GM19467 (cell line): ENCODE data around the gene COL24A1.

Source experiments
- ATAC-seq: cut with Tn5 transposase; IDR thresholded peaks from one replicate; pipeline ENCODE4 v1.9.1; 2021; ENCODE audit warnings: mild to moderate bottlenecking, moderate library complexity; ENCODE audit not compliant: unreplicated experiment

COL24A1 gene

GRCh38 chr1:86156566-86157455 lies at the start of gene COL24A1:
Gene COL24A1, minus strand, starts transcription at chr1:86156772. Its CDS starts 376 bp downstream, at chr1:86156396.
- no peak for ATAC-seq

DNA sequence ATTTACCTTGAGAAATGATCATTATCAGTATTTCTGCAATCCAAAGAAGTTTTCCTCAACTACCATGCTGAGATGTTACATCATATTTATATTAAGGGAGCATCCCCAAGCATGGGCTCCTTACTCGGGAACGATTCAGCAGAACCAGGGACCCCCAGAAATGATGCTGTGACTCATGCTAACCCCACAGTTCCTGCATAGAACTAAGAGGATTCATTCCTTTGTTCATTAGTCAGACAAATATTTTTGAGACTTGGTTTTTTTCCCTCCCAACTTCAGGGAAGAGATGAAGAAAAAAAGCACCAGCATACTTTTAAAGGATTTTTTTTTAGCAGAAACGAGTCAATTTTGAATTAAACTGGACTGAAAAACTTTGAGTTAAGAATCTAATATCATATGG lies 49.2 kb upstream of the COL24A1 start:
- ATAC-seq: no peak

DNA sequence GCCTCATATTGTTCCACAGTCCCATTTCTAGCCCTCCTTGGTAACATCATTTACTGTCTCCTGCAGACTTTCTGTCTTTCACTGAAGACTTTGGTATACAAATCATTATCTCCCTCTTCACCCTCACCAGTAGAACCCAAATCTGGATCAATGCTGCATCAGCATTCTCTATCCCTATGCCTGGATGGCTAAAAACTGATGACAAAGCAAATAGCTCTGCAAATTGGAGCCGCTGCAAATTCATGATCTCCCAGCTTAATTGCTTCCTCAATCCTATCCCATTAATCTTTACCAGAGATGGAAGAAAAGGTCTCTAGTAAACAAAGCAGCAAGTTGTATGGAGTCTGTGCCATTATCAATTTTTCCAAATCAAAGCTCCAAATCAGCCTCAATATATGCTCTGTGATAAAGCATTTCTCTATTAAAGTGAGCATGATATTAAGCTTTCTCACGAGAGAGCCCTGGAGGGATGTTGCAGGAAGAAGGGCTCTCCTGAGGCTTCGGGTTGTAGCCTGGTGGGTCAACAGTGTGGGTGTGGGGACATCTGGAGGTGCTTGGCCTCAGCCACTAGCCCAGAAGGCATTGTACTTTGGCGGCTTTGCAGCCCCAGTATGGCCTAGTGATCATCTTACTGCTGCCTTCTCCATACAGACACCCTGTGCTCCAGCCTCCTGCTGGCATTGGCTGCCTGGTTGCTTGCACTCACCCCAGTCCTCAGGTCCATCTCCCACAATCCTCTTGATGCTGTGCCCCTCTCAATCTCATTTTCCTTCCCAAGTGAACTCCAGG lies 46.2 kb upstream of the COL24A1 start:
- ATAC-seq: no peak

- no peak for ATAC-seq
Measured at GRCh38 chr1:86201311-86201710, 44.7 kb upstream of the COL24A1 start.

GRCh38 chr1:86200901-86201300 lies 44.3 kb upstream of the COL24A1 start:
- no peak for ATAC-seq

DNA sequence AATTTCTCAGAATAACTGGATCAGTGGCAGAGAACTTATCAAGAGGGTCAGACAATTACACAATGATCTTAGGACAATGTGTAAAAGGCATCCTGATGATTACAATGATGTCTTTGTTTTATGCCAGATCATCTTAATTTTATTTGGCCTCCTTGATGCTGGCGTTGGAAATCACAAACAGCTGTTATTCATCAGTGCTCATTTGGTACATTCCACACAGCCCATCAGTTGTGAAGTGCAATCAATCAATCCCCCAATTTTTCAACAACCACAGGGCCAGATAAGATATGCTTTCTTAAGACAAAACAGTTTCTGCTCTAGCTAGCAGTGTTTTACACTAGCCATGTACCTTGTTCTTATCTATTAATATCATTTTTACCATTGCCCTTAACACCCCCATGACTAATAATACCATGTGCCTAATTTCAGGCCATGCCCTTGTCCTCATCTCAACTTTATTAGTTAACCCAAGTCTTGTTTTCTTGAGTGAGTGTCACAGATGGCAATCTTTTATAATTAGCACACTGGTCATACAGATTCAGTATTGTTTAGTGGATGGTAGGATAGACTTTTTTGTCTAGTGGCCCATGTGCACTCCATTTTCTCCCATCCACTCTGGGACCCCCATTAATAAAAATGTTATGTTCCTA lies 40.8 kb upstream of the COL24A1 start:
- no peak for ATAC-seq

- ATAC-seq: no peak
Measured at GRCh38 chr1:86195281-86195680, 38.7 kb upstream of the COL24A1 start.

DNA sequence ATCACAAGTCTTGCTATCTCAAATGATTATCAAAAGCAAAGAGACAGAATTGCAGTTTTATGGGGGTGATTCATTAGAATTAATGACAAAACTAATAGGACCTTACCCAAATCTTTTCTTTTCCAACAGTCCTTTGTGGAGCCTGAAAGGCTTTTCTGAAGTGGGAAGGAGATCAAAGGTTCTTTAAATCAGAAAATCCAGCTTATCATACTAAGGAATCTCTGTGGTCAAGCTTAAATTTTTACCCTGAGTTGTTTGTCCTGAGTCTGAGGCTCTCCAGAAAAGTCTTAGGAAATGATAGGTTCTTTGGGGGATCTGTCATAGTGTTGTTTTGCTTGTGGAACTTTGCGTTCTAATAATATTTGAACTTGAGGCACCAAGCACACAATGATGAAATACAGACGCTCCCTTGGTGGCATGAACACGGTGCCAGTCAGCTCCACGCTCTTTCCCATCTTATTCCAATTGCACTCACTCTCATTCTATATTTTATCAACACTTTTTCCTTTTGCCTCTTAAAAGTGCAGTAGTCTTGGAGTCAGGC lies 38.0 kb upstream of the COL24A1 start:
- no peak for ATAC-seq

DNA sequence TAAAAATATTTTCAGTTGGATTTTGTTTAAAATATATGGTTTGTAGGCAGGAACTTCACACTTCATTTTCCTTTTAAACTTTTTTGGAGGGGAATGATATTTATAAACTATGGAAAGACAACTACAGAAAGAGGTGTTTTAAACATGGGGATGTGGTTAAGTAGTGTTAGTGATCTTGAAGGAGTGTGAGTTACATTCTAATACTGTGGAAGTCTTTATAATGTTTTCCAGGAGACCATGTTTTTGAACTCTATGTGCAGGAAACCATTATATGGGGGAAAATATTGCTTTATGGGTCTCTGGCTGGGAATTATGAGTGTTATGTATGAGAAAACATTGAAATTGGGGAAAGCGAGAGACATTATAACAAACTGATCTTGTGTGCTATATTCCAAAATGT lies 35.8 kb upstream of the COL24A1 start:
- no peak for ATAC-seq

DNA sequence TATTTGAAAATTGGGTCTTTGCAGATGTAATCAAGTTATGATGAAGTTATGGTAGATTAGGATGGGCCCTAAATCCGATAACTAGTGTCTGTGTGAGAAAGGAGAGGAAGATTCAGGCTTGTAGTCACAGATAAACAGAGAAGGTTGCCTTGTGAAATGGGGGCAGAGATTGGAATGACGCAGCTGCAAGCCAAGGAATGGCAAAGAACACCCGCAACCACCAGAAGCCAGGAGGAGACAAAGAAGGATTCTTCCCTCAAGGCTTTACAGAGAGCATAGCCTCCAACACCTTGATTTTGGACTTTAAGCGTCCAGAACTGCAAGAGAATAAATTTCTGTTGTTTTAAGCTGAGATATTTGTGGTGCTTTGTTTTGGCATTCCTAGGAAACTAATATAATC lies 35.4 kb upstream of the COL24A1 start:
- no peak for ATAC-seq

- no peak for ATAC-seq
Measured at GRCh38 chr1:86190873-86191272, 34.3 kb upstream of the COL24A1 start.

DNA sequence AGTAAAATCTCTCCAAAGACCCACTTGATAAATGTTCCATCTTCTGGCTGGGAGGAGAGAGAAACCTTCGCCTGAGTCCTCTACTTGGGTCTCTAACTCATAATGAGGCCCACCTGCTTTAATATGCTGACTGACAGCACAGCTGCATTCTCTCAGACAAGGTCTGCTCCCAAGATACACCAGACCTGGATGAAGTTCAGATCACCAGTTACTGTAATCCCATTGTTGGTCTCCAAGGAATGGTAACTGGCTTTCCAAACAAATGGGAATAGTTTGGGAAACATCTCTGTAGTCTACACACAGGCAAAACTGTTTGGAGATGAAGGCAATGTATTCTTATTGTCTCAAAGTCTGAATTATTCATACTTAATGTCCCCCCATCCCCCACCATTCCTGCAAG lies 27.9 kb upstream of the COL24A1 start:
- ATAC-seq: no peak

- ATAC-seq: no peak
Measured at GRCh38 chr1:86183810-86184209, 27.2 kb upstream of the COL24A1 start.

- no peak for ATAC-seq
Measured at GRCh38 chr1:86176226-86176625, 19.7 kb upstream of the COL24A1 start.

DNA sequence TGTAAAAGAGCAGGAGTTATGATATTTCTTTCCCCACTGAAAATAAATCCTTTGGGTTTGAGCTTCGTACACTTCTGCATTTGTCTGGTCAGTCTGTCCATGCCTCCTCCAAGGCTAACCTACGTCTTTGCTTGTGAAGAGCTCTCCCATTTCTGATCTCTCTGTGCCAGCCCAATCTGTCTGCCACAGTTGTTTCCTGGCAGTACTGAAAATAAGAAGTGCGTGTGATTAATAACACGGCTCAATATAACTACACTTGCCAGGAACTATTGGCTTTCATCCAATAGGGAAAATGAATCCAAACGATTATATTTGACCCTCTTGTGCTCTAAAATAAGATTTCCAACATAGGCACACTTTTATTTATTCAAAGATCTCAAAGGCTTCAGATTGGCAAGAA lies 19.2 kb upstream of the COL24A1 start:
- no peak for ATAC-seq

DNA sequence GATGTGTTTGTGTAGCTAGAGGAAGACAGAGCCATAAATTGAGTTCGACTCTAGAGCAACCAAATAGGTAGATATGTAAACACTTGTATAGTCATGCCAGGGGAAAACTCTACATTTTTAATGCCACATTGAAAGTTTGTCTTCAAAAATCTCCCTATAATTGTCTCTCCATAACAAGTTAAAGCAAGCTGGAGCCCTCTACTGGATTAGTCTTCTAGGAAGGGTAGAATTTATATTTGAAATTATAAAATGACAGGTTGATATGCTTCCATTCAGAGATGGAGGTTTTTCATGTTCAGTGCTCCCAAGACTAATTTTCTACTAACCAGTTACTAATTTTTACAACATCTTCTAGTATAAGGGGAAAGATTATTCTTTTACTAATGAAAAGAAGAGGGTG lies 13.1 kb upstream of the COL24A1 start:
- no peak for ATAC-seq

DNA sequence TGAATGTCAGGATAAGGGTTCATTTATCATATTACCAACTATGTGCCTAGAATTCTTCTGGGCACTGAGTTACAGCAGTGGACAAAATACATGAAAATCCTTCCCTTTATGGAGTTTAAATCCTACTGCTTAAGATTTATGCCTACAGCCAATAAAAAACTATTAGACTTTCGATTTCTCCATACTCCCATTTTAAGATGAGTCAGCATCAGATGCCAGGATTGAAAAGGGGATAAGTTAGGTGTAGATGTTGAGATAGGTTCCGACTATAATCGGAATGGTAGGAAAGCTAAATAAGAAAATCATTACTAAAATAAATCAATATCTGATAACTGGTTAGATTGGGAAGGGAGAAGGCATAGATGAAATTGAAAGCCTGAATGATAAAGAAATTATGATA lies 3.2 kb upstream of the COL24A1 start:
- no peak for ATAC-seq

DNA sequence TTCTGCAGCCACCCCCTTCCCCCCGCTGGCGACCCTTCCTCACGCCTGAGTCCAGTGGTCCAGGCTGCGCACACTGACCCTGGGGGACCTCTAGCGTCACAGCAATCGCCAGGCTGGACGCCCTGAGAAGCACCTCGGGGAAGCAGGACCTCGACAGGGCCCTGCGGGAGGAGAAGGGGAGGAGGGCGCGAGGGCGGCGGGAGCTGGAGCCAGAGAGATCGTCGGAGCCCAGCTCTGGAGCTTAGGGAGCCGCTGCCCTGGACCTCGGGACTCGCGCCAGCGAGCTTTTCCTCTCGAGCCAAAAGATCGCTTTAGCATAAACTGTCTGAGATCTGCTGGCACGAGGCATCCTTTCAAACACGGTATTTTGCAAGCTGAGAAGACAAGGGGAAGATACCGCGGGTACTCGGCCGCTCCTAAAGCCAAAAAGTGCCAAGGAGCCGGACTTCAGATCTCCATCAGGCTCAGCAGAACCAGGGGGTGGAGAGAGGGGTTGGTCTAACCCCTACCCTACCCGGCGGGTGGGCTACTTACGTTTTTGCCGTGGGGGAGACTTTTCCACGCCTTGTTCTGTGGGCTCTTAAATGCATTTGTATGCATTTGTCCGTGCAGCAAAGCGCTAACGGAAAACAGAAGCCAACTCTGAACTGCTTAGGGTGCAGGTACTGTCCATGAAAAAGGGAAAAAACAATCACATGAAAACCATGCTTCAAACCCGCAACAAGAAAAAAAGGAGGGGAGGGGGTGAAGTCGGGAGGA lies 586 bp downstream of the COL24A1 start:
- ATAC-seq: no peak

DNA sequence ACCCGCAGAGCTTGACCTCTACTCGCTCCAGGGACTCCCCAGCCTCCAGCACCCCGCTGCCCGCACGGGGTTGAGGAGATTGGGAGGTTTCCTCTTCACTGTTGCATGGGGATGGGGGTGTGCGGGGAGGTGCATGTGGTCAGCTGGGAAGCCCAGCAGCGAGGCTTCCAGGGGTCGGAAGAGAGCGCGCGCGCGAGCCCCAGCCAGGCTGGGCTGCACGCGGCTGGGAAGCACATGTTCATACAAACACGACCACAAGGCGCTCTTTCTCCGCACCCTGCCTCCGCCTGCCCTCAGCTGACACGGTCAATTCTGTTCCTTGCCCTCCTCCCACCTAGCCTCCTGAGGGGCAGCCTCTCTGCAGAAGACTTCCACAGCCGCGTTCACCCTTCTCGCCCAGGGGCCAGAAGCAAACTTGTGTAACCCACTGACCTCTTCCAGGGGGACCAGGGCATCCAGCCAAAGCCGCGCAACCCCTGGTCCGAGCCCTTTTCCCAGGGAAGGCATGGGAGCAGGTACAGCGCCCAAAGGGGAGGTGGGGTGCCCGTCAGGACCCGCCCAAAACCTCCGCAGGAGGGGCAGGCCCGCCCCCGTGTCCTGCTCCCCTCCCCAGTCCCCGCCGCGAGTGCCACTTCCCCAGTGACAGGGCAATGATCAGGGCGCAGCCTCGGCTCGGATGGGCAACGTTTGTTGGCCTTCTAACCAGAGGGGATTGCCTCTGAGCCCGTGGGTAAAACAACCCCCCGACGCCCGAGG lies 1.3 kb downstream of the COL24A1 start:
- no peak for ATAC-seq

DNA sequence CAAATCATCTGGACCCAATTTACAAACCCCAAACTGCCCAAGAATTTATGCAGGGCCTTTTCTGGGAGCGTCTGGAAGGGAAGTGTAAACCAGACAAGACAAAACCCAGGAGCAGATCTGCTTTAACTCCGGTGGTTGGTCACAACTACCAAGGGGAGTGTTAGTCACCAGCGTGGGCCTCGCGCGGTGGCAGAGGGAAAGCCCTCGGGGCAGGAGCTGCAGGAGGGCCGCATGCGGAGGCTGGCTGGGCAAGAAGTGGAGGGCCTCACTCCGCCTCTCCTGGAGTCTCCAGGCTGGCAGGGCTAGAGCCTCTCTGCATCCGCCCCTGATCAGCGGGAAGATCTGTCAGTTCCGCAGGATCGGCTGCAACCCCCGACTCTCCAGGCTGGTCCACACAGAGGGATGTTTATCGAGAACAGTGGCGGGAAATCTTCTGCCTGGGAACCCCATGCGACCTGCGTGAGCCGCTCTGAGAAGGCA lies 2.0 kb downstream of the COL24A1 start:
- no peak for ATAC-seq
